Measurements from ENCODE around the gene C6orf89. TPM values are rescaled to one million over a fixed set of nuclear protein-coding genes. Genes with fewer than 3 reads are reported as not detected.

Gene C6orf89
- total and polyA plus RNA-seq, 2 of the 13 experiments (the other 11 are each of a cell fraction or from before 2014, with no cell fraction given): 22.1 to 32.2 TPM

DNA sequence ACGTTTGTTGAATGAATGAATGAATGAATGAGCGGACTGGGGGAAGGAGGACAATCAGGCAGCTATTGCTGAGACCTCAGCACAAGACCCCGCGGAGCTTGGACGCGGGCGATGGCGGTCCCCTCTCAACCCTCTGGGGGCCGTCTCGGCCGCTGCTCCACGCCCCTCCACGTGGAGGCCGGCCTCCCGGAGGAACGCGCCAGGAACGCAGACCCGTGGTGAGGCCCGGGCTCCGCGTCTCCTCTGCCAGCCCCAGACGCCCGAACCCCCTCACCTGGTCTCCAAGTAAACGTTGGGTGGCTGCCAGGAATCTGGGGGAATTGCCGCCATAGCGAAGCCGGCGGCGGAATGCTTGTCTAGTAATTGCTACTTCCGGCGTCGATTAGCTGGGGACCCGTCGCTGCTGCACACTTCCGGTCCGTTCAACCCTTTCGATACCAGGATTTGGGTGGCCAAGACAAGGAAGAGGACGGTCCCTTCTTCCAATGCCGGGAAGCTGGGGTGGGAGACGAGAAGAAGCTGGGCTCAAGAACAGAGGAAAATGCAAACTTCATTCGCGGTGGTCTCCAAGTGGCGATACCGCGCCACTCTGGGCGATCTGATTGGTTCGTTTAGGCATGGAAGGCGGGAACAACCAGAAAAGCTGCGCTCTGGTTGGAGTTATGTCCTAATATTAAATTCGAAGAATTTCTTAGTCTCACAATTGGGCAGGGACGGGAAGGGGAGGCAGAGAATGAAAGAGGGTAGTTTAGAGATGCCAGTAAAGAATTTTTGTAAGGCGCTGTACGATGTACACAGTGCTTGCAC lies 11.1 kb upstream of the C6orf89 start, which contains the start of gene PPIL1 (continued):
- TF ChIP-seq KLF16 (CRISPR knock-in tag; IDR thresholded peaks at IDR 0.05) (peak in 1 of 2 experiments; percentile 88; a peak in 2 of 4 replicates), TEAD2 (CRISPR knock-in tag; IDR thresholded peaks at IDR 0.05) (no peak), HMGXB4 (CRISPR knock-in tag; IDR thresholded peaks at IDR 0.05; ENCODE audit: borderline replicate concordance in 1 of 2, low read depth in 1 of 2) (peak; percentile 96 to 97; a peak in 3 of 4 replicates), ZNF30 (CRISPR knock-in tag; IDR thresholded peaks at IDR 0.05) (0 out of 2 replicates have a peak, but pooled peaks have one; percentile 23), NFE2L1 (CRISPR knock-in tag; IDR thresholded peaks at IDR 0.05; ENCODE audit: borderline replicate concordance) (no peak; the same call in 1 of the 2 replicates), ZBTB21 (CRISPR knock-in tag; IDR thresholded peaks at IDR 0.05) (no peak), ZNF333 (CRISPR knock-in tag; IDR thresholded peaks at IDR 0.05; ENCODE audit: borderline replicate concordance) (no peak; the same call in 1 of the 2 replicates), ZNF879 (CRISPR knock-in tag; IDR thresholded peaks at IDR 0.05) (0 out of 2 replicates have a peak, but pooled peaks have one; percentile 88), SRF (IDR thresholded peaks at IDR 0.05; ENCODE audit: low read depth, low read length) (peak; percentile 55; the same call in 1 of the 2 replicates), ZNF660 (CRISPR knock-in tag; IDR thresholded peaks at IDR 0.05; ENCODE audit: borderline replicate concordance, low read depth) (no peak), DPF2 (CRISPR knock-in tag; IDR thresholded peaks at IDR 0.05; ENCODE audit: borderline replicate concordance, low read depth) (no peak), TAF15 (IDR thresholded peaks at IDR 0.05; ENCODE audit: low read depth, low read length, poor library complexity, severe bottlenecking) (no peak), RNF219 (CRISPR knock-in tag; IDR thresholded peaks at IDR 0.05) (no peak), KLF6 (CRISPR knock-in tag; IDR thresholded peaks at IDR 0.05) (no peak; the same call in 1 of the 2 replicates)
- TF ChIP-seq, protein P1, sequence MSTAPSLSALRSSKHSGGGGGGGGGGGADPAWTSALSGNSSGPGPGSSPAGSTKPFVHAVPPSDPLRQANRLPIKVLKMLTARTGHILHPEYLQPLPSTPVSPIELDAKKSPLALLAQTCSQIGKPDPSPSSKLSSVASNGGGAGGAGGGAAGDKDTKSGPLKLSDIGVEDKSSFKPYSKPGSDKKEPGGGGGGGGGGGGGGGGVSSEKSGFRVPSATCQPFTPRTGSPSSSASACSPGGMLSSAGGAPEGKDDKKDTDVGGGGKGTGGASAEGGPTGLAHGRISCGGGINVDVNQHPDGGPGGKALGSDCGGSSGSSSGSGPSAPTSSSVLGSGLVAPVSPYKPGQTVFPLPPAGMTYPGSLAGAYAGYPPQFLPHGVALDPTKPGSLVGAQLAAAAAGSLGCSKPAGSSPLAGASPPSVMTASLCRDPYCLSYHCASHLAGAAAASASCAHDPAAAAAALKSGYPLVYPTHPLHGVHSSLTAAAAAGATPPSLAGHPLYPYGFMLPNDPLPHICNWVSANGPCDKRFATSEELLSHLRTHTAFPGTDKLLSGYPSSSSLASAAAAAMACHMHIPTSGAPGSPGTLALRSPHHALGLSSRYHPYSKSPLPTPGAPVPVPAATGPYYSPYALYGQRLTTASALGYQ (CRISPR knock-in tag; IDR thresholded peaks at IDR 0.05): peak; percentile 67; the same call in 1 of the 2 replicates
- TF ChIP-seq, protein P2, sequence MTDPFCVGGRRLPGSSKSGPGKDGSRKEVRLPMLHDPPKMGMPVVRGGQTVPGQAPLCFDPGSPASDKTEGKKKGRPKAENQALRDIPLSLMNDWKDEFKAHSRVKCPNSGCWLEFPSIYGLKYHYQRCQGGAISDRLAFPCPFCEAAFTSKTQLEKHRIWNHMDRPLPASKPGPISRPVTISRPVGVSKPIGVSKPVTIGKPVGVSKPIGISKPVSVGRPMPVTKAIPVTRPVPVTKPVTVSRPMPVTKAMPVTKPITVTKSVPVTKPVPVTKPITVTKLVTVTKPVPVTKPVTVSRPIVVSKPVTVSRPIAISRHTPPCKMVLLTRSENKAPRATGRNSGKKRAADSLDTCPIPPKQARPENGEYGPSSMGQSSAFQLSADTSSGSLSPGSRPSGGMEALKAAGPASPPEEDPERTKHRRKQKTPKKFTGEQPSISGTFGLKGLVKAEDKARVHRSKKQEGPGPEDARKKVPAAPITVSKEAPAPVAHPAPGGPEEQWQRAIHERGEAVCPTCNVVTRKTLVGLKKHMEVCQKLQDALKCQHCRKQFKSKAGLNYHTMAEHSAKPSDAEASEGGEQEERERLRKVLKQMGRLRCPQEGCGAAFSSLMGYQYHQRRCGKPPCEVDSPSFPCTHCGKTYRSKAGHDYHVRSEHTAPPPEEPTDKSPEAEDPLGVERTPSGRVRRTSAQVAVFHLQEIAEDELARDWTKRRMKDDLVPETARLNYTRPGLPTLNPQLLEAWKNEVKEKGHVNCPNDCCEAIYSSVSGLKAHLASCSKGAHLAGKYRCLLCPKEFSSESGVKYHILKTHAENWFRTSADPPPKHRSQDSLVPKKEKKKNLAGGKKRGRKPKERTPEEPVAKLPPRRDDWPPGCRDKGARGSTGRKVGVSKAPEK (CRISPR knock-in tag; IDR thresholded peaks at IDR 0.05; ENCODE audit: borderline replicate concordance): peak; percentile 92; the same call in 1 of the 2 replicates
- TF ChIP-seq, protein P3, sequence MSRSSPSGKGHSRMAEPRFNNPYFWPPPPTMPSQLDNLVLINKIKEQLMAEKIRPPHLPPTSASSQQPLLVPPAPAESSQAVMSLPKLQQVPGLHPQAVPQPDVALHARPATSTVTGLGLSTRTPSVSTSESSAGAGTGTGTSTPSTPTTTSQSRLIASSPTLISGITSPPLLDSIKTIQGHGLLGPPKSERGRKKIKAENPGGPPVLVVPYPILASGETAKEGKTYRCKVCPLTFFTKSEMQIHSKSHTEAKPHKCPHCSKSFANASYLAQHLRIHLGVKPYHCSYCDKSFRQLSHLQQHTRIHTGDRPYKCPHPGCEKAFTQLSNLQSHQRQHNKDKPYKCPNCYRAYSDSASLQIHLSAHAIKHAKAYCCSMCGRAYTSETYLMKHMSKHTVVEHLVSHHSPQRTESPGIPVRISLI (CRISPR knock-in tag; IDR thresholded peaks at IDR 0.05; ENCODE audit: borderline replicate concordance): no peak; the same call in 1 of the 2 replicates

Measured in HepG2 (cell line).